ENCODE data around the gene NOC2L.
"Not testable (repeated sequence)": the region's sequence is repeated elsewhere in the genome, so short reads cannot be mapped to it uniquely, and the experiment has no call there.

Gene NOC2L

DNA sequence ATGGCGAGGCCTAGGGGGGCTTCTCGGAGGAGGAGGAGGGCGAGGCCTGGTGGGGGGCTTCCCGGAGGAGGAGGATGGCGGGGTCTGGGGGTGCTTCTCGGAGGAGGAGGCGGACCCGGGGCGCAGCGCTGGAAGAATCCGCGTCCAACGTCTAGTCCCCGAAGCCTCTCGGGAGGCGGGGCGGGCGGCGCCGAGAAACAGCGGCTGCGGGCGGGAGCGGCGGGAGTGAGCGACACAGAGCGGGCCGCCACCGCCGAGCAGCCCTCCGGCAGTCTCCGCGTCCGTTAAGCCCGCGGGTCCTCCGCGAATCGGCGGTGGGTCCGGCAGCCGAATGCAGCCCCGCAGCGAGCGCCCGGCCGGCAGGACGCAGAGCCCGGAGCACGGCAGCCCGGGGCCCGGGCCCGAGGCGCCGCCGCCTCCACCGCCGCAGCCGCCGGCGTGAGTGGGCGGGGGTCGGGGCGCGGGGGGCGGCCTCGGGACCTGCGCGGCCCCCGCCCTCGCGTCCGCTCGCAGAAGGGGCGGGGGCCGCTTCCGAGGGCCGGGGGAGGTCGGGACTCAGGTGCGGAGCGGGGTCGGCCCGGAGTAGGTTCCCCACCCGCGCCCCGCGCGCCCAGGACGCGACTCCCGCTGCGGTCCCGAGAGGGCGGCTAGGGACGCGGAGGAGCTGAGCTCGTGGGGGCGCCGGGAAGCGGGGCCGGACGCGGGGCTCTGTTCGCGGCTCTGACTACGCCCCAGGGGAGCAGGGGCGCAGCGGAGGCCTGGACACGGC is 1.5 kb upstream of the NOC2L start, which contains the start of gene KLHL17:
Gene KLHL17, plus strand, starts transcription at position 222 of the 769 bp plus-strand sequence. Its CDS starts 110 bp downstream, at position 332.
- peak; percentile 74 to 82 for DNase-seq

DNA sequence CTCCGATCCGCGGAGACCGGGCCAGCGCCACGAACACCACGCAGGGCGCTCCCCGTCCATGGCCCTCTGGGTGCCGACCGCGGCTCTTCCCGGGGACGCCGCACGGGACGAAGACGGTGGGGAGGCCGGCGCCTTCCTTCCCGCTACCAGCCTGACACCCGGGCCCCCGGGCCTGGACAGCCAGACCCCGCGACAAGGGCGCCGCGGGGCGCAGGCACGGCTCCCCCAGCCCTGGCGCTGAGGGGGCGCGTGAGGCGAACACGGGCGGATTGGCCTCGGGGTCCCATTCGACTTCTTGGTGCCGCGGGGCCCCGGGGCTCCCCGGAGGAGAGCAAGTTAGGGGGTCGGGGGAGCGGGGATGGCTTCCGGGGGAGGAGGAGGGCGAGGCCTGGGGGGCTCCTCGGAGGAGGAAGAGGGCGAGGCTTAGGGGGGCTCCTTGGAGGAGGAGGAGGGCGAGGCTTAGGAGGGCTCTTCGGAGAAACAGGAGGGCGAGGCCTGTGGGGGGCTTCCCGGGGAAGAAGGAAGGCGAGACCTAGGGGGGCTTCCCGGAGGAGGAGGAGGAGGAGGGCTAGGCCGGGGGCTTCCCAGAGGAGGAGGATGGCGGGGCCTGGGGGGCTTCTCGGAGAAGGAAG is 791 bp upstream of the NOC2L start:
- no peak for DNase-seq

DNA sequence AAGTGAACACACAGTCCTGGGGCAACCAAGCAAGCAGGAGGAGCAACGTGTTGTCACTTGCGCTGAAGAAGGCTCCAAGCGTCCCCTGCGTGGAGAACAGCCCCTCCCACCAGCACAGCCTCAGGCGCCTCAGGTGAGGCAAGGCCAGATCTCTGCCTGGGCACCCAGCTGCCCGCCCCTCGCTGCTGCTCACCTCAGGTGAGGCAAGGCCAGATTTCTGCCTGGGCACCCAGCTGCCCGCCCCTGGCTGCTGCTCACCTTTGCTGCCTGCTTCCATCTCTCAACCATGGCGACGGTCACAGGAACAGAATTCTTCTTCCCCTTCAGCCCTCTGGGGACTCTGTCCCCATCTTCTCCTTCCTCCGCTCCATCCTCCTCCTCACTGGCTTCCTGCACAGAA is 2.4 kb downstream of the NOC2L start:
- DNase-seq: no peak

DNA sequence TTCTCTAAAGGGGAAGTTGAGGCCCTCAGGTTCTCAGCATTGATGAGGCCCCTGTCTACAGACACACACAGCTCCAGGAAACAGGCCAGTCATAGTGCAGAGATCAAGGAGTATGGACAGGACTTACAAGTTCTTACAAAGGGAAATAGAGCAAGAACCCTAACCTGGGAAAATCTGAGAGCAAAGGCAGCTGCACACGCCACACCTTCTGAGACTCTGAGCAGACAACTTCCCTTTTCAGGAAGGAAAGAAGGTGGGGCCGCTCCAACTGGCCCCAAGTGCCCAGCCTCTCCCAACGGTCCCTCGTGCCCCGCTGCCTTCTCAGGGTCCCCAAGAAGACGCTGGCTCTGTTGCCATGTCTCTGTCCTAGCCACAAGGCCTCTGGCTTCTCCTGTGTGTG is 3.6 kb downstream of the NOC2L start:
- DNase-seq: no peak

DNA sequence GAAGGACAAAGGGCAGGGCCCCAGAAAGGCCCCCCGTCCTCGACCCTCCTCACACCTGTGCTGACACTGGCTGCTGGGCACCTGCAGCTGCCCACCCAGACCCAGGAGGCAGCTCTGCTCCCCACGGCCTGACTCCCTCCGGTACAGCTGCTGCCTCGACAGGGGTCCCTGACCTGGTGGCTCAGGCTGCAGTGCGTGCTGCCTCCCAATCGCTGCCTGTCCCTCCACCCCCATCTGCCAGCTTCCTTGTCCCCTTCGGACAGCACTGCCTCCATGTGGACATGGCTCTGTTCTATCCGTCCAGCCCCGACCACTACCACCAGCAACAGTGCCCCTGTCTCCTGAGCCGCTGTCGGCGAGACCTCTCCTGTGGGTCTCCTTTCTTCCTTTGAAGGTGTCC is 4.1 kb downstream of the NOC2L start:
- DNase-seq: no peak

DNA sequence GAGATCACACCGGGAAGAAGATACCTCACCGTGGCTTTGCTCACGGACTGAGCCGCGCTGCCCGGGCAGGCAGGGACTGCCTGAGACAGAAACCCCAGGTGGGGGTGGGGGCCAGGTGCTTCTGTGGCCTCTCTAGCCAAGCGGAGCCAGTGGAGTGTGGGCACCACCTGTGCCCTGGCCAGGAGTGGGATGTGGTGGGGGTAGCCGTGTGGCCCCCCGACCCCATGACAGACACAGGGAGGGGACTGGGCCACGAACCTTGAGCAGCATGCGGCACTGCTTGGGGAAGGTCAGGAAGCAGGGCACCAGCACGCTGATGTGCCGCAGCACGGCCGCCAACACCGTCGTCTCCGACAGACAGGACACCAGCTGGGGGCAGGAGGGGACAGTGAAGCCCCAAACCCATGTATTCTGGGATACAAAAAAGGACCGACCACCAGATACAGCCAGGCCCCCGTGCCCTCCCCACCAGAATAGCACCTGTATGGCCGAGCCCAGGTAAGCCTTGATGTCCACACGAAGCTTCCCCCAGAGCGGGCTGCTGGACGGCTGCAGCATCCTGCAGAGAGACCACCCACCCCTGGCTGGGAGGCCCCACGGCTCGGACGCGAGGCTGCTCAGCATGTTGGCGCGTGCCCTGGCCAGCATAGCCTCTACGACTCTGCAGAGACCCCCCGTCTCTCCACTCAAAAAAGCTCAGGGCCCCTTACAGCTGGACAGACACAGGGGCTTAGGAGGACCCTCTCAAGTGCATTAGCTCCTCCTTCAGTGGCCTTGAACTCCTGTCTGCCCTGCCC is 5.3 kb downstream of the NOC2L start:
- no peak for DNase-seq

DNA sequence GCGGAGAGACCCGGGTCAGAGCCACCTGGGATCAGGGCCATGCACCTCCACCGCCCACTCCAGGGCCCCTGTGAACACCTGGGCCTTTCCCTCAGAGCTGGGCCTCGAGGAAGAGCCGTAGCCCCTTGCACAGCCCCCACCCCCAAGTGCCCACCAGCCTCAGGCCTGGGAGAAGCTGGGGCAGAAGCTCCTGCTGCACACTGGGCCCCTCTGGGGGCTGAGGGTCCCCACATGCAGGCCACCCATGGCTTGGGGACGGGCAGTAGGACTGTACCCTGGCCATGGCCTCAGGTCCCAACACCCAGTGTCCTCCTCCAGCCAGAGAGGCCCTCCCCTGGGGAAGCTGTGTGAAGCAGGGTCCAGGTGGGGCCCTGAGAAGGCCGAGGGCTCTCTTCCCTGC is 6.5 kb downstream of the NOC2L start:
- DNase-seq: no peak

DNA sequence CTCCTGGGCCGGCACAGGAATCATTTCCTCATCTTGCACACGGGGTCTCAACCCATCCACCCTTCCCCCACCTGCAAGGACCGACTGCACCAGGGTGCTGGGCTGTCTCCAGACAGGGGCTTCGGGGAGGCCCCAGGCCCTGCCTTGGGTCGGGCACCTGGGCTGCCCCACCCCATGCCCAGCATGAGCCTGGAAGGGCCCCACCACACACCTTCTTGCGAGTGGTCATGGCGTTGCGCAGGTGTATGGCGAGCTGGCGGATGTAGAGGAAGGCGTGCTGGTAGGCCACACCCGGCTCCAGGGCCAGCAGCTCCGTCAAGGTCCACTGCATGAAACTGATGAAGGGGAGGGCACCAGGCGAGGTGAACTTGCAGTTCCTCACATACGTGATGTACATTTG is 6.9 kb downstream of the NOC2L start:
- DNase-seq: no peak

DNA sequence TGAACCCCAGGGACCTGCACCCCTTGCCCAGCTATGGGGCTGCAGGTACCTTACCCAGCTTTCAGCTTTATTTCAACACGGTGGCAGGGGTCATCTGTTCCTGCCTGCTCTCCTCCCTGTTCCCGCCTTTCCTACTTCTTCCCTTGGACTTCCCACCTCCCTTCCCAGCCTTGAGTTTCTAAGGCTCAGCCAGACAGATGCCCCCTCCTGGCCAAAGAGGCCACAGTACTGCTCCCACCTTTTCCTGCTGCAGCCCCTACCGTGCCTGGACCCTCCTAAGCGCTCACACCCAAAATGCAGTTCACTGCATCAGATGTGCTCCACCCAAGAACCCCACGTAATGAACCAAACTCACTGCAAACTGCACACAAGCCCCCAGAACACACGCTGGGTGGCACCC is 7.7 kb downstream of the NOC2L start:
- no peak for DNase-seq

DNA sequence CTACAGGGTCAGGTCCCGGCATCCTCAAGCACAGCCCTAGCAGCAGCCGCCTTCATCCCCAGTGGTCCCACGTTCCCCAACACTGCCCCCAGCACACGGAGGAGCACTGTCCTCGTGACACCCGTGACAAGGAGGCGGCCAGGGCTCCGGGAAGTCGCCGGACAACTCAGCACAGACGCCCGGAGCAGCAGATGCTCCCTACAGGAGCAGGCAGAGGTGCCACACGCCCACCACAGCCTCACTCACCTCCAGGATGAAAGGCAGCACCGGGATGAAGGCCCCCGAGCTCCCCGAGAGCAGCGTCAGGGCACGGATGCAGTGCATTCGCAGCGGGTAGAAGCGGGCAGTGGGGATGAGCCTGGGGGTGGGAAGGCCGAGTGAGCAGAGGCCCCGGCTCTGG is 8.2 kb downstream of the NOC2L start:
- no peak for DNase-seq

DNA sequence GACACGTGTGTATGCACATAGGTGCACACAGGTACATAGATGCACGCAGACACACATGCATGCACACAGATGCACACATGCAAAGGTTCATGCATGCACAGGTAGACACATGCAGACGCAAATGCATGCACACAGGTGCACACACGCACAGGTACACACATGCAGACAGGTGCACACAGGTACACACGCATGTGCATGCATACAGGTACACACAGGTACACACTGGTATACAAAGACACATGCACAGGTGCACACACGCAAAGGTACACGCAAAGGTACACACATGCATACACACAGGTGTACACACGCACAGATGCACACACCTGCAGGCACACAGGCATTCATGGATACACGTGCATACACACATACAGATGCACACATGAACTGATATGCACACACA is 8.8 kb downstream of the NOC2L start:
- DNase-seq: no peak

DNA sequence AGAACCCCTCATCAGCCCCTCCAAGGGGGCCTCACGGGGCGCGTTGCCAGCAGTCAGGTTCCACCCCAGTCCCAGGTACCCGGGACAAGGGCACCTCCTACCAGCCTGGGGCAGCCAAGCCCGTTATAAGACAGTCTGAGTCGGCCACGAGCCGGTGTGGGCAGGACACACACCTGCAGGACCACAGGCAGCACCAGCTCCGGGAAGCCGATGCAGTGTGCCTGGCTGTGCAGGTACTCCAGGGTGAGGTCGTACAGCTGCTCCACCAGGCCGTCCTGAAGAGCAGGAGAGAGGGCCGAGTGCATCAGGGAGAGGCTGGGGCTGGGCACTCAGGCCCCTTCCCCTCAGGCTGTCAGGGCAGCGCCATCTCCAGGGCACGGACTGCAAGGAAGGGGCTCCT is 11.1 kb downstream of the NOC2L start:
- DNase-seq: no peak

DNA sequence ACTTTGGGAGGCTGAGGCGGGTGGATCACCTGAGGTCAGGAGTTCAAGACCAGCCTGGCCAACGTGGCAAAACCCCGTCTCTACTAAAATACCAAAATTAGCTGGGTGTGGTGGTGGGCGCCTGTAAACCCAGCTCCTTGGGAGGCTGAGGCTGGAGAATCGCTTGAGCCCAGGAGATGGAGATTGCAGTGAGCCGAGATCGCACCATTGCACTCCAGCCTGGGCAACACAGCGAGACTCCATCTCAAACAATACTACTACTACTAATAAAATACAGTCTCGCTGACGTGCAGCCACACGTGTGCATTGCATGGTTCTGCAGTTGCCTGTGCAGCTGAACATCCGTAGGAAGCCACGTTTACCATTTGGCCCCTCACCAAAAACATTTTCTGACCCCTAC is 12.2 kb downstream of the NOC2L start:
- not testable (repeated sequence) for DNase-seq

DNA sequence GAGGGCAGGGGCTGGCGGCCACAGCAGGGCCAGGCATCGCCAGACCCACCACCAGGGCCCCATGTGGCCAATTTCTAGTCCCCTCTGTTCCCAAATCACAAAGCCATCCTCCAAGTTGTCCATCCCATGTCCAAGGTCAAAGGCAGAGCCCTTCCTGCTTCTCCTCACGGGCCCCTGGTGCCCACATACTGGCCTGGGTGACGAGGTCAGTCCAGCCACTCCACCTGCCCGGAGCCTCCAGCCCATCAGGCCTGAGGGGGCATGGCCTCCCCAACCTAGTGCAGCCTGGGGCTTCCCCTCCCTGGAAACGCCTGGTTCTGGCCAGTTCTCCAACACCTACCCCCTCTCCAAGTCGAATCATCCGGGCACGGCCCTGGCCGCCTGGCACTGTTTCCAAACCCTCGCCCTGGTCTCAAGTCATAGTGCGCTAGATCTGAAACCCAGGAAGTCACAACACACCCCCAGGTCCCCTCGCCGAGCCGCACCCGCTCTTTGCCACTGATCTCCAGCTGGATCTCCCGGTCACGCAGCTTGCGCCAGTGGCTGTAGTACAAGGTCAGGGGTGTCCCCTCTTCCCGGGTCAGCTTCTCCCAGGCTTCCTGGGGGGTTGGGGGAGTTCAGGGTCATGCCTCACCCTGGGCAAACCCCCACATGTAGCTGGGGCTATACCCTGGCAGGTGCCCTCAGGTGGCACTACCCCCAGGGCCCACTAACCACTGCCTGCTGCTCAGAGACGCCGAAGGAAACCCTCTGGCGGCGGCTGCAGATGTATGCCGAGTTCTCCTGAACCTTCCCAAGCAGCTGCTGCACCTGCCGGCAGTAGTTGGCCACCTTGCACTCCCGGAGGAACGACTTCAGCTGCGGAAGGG is 13.1 kb downstream of the NOC2L start:
- DNase-seq: no peak

DNA sequence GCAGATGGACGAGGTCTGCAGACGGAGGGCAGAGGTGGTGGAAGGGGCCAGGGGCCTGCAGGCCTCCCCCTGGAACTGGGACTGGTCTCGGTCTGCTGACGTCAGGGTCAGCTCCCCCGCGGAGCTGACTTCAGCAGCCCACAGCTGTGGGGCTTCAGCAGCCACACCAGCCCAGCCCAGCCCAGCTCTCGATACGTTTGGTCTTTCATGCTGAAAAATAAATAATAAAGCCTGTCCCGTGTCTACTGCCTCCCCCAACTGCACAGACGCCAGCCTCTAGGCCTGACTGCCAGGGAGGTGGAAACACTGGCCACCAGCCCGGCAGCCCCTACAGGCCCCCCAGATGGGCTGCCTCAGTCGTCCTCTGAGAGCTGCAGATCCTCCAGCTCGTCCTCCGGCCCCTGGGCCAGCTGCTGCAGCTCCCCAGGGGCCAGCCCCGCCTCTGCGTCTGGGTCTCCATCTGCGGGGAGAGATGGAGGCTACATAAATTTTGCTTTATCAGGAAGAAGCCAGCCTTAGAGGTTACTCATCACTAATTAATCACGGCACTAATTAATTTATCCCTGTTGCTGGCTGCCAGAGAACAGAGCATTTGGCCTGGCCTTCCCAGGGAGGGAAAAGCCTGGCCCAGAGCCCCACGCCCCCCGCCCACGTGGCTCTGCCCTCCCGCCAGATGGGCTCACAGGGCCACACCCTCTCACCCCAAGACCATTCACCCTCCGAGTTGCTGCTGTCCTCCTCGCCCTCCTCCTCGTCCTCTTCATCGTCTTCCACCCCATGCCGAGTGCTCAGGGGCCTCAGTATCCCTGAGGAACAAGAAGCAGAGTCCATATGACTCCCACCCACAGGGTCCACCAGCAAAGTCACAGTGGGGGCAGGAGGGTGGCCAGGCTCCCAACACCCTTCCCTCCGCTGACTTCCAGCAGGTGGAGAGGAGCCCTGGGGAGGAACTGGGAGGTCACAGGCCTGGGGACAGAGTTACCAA is 14.4 kb downstream of the NOC2L start:
- DNase-seq: no peak

DNA sequence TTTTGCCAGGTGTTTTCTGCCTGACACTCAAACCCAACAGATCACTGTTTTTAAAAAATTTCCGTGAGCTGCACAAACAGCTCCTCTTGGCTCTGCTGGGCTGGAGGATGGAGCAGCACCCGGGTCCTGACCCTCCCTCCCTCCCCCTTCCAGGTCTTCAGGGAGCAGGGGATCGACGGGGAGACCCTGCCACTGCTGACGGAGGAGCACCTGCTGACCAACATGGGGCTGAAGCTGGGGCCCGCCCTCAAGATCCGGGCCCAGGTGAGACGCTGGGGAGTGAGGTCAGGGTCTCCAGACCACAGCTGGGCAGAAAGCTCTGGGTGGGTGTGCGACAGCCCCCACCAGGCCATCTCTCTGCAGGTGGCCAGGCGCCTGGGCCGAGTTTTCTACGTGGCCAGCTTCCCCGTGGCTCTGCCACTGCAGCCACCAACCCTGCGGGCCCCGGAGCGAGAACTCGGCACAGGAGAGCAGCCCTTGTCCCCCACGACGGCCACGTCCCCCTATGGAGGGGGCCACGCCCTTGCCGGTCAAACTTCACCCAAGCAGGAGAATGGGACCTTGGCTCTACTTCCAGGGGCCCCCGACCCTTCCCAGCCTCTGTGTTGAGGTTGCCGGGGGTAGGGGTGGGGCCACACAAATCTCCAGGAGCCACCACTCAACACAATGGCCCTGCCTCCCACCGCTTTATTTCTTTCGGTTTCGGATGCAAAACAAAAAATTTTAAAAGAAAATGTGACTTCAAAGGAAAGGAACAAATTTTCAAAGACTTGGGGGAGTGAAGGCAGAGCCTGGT is 15.3 kb downstream of the NOC2L start:
- no peak for DNase-seq

DNA sequence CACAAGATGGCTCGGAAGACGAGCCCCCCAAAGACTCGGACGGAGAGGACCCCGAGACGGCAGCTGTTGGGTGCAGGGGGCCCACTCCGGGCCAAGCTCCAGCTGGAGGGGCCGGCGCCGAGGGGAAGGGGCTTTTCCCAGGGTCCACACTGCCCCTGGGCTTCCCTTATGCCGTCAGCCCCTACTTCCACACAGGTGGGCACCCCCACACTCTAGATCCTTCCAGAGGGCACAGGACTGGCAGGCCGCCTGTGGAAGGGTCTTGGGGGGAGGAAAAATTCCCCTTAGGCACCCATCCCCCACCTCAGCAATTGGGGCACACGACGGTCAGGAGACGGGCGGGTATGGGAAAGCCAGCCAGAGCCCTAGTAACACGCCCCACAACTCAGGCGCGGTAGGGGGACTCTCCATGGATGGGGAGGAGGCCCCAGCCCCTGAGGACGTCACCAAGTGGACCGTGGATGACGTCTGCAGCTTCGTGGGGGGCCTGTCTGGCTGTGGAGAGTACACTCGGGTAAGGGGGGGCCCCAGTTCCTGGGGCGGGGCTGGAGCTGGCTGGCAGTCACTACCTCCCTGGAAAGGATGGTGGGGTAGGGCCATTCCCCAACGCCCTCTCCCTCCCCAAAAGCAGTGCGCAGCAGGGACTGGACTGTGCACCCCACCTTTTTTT is 16.1 kb downstream of the NOC2L start:
- DNase-seq: no peak

DNA sequence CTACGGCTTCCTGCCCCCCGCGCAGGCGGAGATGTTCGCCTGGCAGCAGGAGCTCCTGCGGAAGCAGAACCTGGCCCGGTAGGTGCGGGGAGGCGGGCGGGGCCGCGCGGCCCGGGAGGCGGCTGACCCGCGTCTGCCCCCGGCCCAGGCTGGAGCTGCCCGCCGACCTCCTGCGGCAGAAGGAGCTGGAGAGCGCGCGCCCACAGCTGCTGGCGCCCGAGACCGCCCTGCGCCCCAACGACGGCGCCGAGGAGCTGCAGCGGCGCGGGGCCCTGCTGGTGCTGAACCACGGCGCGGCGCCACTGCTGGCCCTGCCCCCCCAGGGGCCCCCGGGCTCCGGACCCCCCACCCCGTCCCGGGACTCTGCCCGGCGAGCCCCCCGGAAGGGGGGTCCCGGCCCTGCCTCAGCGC is 16.6 kb downstream of the NOC2L start:
- no peak for DNase-seq

DNA sequence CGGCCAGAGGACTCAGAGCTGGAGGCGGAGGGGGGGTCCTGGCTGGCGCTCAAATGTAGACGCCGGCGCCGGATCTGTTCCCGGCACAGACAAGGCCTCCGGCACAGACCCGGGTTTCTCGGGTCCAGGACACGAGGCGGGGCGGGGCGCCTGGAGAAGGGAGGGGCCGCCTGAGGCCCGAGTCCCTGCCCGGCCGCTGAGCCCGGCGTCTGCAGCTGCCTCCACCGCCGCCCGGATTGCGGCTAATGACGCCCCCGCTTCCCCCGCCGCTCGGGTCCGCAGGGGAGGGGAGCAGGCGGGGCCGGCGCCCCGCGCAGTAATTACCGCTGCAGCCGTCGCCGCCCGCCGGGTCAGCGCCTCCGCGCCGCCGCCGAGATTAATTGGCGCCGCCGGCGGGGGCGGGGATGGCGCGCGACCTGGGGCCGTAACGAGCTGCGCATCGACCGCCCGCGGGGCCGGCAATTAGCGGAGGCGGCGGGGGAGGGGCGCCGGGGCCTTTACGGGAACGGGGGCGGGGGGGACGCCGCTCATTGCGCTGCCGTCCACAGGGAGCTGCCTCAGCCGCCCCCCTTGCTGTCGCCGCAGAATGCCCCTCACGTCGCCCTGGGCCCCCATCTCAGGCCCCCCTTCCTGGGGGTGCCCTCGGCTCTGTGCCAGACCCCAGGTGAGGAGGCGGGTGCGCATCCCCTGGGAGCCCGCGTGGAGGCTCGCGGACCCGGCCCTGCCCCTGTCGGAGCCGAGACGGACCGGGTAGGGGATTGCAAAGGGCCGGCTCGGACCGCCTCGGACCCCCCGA is 17.3 kb downstream of the NOC2L start:
- no peak for DNase-seq

Data from CD4-positive, alpha-beta T cell treated with Interleukin-1 beta for 1 hour (primary cell).